ENCODE results near the gene CACNA1I.

DNA sequence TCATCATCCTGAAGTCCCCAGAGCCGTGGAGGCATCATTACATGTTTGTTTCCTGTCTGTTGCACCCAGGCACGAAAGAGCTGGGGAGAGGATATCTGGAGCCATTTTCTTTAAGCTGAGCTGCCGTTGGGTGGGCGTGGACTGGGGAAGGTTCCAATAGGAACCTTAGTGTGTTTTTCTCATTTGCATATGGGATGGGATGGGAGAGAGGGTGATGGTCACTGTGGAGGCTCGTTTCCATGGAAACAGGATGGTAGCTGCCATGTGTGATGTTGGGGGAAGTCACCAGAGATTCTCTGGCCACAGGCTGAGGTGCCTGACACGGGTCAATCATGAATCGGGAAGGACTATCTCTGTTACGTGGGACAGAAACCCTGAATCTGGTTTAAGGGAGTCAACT lies 39.7 kb downstream of the CACNA1I start:
- TF ChIP-seq, protein P1, sequence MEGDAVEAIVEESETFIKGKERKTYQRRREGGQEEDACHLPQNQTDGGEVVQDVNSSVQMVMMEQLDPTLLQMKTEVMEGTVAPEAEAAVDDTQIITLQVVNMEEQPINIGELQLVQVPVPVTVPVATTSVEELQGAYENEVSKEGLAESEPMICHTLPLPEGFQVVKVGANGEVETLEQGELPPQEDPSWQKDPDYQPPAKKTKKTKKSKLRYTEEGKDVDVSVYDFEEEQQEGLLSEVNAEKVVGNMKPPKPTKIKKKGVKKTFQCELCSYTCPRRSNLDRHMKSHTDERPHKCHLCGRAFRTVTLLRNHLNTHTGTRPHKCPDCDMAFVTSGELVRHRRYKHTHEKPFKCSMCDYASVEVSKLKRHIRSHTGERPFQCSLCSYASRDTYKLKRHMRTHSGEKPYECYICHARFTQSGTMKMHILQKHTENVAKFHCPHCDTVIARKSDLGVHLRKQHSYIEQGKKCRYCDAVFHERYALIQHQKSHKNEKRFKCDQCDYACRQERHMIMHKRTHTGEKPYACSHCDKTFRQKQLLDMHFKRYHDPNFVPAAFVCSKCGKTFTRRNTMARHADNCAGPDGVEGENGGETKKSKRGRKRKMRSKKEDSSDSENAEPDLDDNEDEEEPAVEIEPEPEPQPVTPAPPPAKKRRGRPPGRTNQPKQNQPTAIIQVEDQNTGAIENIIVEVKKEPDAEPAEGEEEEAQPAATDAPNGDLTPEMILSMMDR (IDR thresholded peaks at IDR 0.05 in 4 of 5, conservative IDR thresholded peaks at IDR 0.05 in 1 of 5): no peak
- no peak for TF ChIP-seq POLR2A (IDR thresholded peaks at IDR 0.05)
